HepG2 (cell line): ENCODE data around the gene GMPPA. TPM values are rescaled to one million over a fixed set of nuclear protein-coding genes. Genes with fewer than 3 reads are reported as not detected.

Experiments
- ARNTL ChIP-seq: sonication (generic); formaldehyde crosslinking; IDR thresholded peaks from 2 replicates; pipeline ENCODE4 v1.4.0; 2020; ENCODE audit warnings: mild to moderate bottlenecking, missing genetic modification reagents
- CBX5 ChIP-seq: sonication (generic); formaldehyde crosslinking; IDR thresholded peaks from 2 replicates; pipeline ENCODE4 v1.4.0; 2020; ENCODE audit warnings: missing genetic modification reagents, borderline replicate concordance
- CC2D1A ChIP-seq: sonication (generic); formaldehyde crosslinking; IDR thresholded peaks from 2 replicates; pipeline ENCODE4 v1.8.1; 2023; ENCODE audit warnings: mild to moderate bottlenecking, missing genetic modification reagents
- DR1 ChIP-seq: sonication (generic); formaldehyde crosslinking; IDR thresholded peaks from 2 replicates; pipeline ENCODE4 v1.8.0; 2021; ENCODE audit warnings: mild to moderate bottlenecking, missing genetic modification reagents, inconsistent platforms
- EEA1 ChIP-seq: sonication (generic); formaldehyde crosslinking; IDR thresholded peaks from 2 replicates; pipeline ENCODE4 v1.5.1; 2020; ENCODE audit warnings: mild to moderate bottlenecking, missing genetic modification reagents, borderline replicate concordance
- EED ChIP-seq: sonication (generic); formaldehyde crosslinking; IDR thresholded peaks from 2 replicates; pipeline ENCODE4 v1.5.0; 2020; ENCODE audit warnings: mild to moderate bottlenecking, missing genetic modification reagents
- ESRRA ChIP-seq: sonication (generic); formaldehyde crosslinking; IDR thresholded peaks from 2 replicates; pipeline ENCODE4 v1.5.1; 2020; ENCODE audit warnings: mild to moderate bottlenecking, low read depth, missing genetic modification reagents
- HNF4G ChIP-seq, 2 experiments: sonication (generic) in 1 of 2; formaldehyde crosslinking in 1 of 2; IDR thresholded peaks; 2 replicates each; pipeline versions ENCODE4 v1.4.0 to v1.6.1; 2011 to 2020; ENCODE audit warnings: borderline replicate concordance in 2 of 2, low read depth in 2 of 2, mild to moderate bottlenecking in 2 of 2, low read length in 1 of 2, missing genetic modification reagents in 1 of 2, moderate library complexity in 1 of 2
- HNRNPL ChIP-seq: fragments of 200-400 bp; formaldehyde crosslinking; IDR thresholded peaks from 2 replicates; pipeline ENCODE4 v1.6.1; 2017; ENCODE audit warnings: mild to moderate bottlenecking, low read depth, low read length
- MTF2 ChIP-seq: sonication (generic); formaldehyde crosslinking; IDR thresholded peaks from 2 replicates; pipeline ENCODE4 v1.5.0; 2020; ENCODE audit warnings: missing genetic modification reagents, borderline replicate concordance
- MXI1 ChIP-seq: IDR thresholded peaks from 3 replicates; pipeline ENCODE4 v1.6.1; 2012; ENCODE audit warnings: low read depth, low read length, inconsistent platforms, borderline replicate concordance
- NFYC ChIP-seq: IDR thresholded peaks from 2 replicates; pipeline ENCODE4 v1.6.1; 2016; ENCODE audit warnings: missing genetic modification reagents, missing compliant biosample characterization
- NR2C2 ChIP-seq: sonication (generic); formaldehyde crosslinking; IDR thresholded peaks from 2 replicates; pipeline ENCODE4 v1.4.0; 2020; ENCODE audit warnings: missing genetic modification reagents, mild to moderate bottlenecking, moderate library complexity, borderline replicate concordance
- POLR2AphosphoS5 ChIP-seq: IDR thresholded peaks from 2 replicates; pipeline ENCODE4 v1.6.1; 2012; ENCODE audit warnings: low read depth, low read length
- RXRA ChIP-seq: sonication (generic); formaldehyde crosslinking; IDR thresholded peaks from 2 replicates; pipeline ENCODE4 v1.5.1; 2020; ENCODE audit warnings: missing genetic modification reagents
- SMAD1 ChIP-seq: sonication (generic); formaldehyde crosslinking; IDR thresholded peaks from 2 replicates; pipeline ENCODE4 v1.4.0; 2020; ENCODE audit warnings: missing genetic modification reagents, low read depth, mild to moderate bottlenecking, borderline replicate concordance
- ZMAT3 ChIP-seq: sonication (generic); formaldehyde crosslinking; conservative IDR thresholded peaks from 2 replicates; pipeline ENCODE4 v1.7.0; 2021; ENCODE audit warnings: missing genetic modification reagents
- ZNF335 ChIP-seq: sonication (generic); formaldehyde crosslinking; IDR thresholded peaks from 2 replicates; pipeline ENCODE4 v1.4.0; 2020; ENCODE audit warnings: missing genetic modification reagents
- ZNF530 ChIP-seq: sonication (generic); formaldehyde crosslinking; IDR thresholded peaks from 2 replicates; pipeline ENCODE4 v1.5.0; 2020; ENCODE audit warnings: low read depth, mild to moderate bottlenecking, missing genetic modification reagents
- ZNF557 ChIP-seq: sonication (generic); formaldehyde crosslinking; IDR thresholded peaks from 2 replicates; pipeline ENCODE4 v1.4.0; 2020; ENCODE audit warnings: missing genetic modification reagents
- ZNF709 ChIP-seq: sonication (generic); formaldehyde crosslinking; IDR thresholded peaks from 2 replicates; pipeline ENCODE4 v1.5.0; 2020; ENCODE audit warnings: mild to moderate bottlenecking, missing genetic modification reagents
- ZNF737 ChIP-seq: sonication (generic); formaldehyde crosslinking; IDR thresholded peaks from 2 replicates; pipeline ENCODE4 v1.5.0; 2020; ENCODE audit warnings: missing genetic modification reagents, mild to moderate bottlenecking, borderline replicate concordance
- polyA plus RNA-seq, 8 experiments: library from polyadenylated mRNA; depleted of rRNA in 3 of 8; stranded (reverse) in 7 of 8; unstranded in 1 of 8; fragments of >200 nt; fragmentation: Illumina TruSeq in 4 of 8; extraction: Trizol in 4 of 8; gene quantifications; 2 replicates each; pipeline versions ENCODE4 v1.2.1 to v1.2.3, GENCODE V29; 2011 to 2016; ENCODE audit warnings: low read depth in 4 of 8, missing spikeins in 1 of 8, mixed read lengths in 1 of 8; ENCODE audit not compliant: insufficient read depth in 1 of 8
- total RNA-seq, 5 experiments: library from RNA; depleted of rRNA; stranded (reverse); fragments of >200 nt; fragmentation: Illumina TruSeq; extraction: Trizol; gene quantifications; 2 replicates each; pipeline ENCODE4 v1.2.3, GENCODE V29; 2016; ENCODE audit warnings: low read depth in 1 of 5
- TF ChIP-seq, protein P1 (sequence below): sonication (generic); formaldehyde crosslinking; IDR thresholded peaks from 2 replicates; pipeline ENCODE4 v1.5.0; 2020; ENCODE audit warnings: missing genetic modification reagents, mild to moderate bottlenecking, borderline replicate concordance
- TF ChIP-seq, protein P2 (sequence below): sonication (generic); formaldehyde crosslinking; IDR thresholded peaks from 2 replicates; pipeline ENCODE4 v1.4.0; 2020; ENCODE audit warnings: missing genetic modification reagents
- TF ChIP-seq, protein P3 (sequence below): IDR thresholded peaks from 2 replicates; pipeline ENCODE4 v1.6.1; 2012; ENCODE audit warnings: low read length, improper control_type of control experiment

The GMPPA gene
- total and polyA plus RNA-seq, 2 of the 13 experiments (the other 11 are each of a cell fraction or from before 2014, with no cell fraction given) = 81.1 to 106 TPM

DNA sequence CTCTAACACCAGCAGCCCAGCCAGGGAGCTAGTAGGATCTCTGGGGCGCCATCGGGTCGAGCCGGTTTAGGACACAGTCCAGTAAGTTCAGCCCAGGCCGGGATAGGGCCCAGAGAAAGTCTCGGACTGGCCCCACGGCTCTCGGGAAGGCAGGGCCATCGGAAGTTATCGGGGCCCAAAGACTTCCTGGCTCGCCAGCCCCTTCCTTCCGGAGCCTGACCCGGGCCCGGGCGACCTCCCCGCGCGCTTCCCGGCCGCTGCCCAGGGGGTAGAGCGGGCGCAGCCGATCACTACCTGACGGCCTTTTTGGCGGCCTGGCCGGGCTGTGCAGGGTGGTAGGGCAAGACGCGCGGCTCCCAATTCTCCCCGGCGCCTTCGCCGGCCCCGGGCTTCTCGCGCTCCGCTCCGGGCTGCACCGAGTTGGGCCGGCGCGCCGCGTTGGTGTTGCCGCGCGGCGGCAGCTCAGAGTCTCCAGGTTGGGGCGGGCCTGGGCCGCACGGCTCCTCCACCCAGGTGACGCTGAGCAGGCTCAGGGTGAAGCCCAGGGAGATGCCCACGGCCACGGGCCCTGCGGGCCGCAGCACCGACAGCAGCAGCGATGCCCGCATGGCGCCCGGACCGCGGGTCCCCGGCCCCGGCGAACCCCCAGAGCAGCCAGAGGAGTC lies 44.4 kb downstream of the GMPPA start (continued):
- TF ChIP-seq RXRA (CRISPR knock-in tag) (0 out of 2 replicates have a peak, but pooled peaks have one; percentile 49), ZNF709 (CRISPR knock-in tag) (no peak), EED (0 out of 2 replicates have a peak, but pooled peaks have one; percentile 36), CC2D1A (CRISPR knock-in tag) (no peak), ZNF737 (0 out of 2 replicates have a peak, but pooled peaks have one; percentile 44), ZNF557 (CRISPR knock-in tag) (no peak), DR1 (0 out of 2 replicates have a peak, but pooled peaks have one; percentile 21), EEA1 (CRISPR knock-in tag) (peak; percentile 95), NR2C2 (CRISPR knock-in tag) (no peak), ZMAT3 (CRISPR knock-in tag) (no peak), ZNF530 (CRISPR knock-in tag) (no peak), HNRNPL (peak; percentile 47; the same call in 1 of the 2 replicates), ARNTL (no peak), POLR2AphosphoS5 (no peak), HNF4G (IDR thresholded peaks at IDR 0.05; ENCODE audit: borderline replicate concordance, low read depth, low read length) (0 out of 2 replicates have a peak, but pooled peaks have one; percentile 2), HNF4G (CRISPR knock-in tag; IDR thresholded peaks at IDR 0.05; ENCODE audit: borderline replicate concordance, low read depth) (no peak), MXI1 (no peak), ZNF335 (CRISPR knock-in tag) (no peak), NFYC (no peak), CBX5 (CRISPR knock-in tag) (no peak), SMAD1 (CRISPR knock-in tag) (no peak; the same call in 1 of the 2 replicates), ESRRA (CRISPR knock-in tag) (no peak), MTF2 (CRISPR knock-in tag) (no peak)
- TF ChIP-seq, protein P1, sequence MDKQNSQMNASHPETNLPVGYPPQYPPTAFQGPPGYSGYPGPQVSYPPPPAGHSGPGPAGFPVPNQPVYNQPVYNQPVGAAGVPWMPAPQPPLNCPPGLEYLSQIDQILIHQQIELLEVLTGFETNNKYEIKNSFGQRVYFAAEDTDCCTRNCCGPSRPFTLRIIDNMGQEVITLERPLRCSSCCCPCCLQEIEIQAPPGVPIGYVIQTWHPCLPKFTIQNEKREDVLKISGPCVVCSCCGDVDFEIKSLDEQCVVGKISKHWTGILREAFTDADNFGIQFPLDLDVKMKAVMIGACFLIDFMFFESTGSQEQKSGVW = no peak
- TF ChIP-seq, protein P2, sequence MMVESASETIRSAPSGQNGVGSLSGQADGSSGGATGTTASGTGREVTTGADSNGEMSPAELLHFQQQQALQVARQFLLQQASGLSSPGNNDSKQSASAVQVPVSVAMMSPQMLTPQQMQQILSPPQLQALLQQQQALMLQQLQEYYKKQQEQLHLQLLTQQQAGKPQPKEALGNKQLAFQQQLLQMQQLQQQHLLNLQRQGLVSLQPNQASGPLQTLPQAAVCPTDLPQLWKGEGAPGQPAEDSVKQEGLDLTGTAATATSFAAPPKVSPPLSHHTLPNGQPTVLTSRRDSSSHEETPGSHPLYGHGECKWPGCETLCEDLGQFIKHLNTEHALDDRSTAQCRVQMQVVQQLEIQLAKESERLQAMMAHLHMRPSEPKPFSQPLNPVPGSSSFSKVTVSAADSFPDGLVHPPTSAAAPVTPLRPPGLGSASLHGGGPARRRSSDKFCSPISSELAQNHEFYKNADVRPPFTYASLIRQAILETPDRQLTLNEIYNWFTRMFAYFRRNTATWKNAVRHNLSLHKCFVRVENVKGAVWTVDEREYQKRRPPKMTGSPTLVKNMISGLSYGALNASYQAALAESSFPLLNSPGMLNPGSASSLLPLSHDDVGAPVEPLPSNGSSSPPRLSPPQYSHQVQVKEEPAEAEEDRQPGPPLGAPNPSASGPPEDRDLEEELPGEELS = no peak
- TF ChIP-seq, protein P3, sequence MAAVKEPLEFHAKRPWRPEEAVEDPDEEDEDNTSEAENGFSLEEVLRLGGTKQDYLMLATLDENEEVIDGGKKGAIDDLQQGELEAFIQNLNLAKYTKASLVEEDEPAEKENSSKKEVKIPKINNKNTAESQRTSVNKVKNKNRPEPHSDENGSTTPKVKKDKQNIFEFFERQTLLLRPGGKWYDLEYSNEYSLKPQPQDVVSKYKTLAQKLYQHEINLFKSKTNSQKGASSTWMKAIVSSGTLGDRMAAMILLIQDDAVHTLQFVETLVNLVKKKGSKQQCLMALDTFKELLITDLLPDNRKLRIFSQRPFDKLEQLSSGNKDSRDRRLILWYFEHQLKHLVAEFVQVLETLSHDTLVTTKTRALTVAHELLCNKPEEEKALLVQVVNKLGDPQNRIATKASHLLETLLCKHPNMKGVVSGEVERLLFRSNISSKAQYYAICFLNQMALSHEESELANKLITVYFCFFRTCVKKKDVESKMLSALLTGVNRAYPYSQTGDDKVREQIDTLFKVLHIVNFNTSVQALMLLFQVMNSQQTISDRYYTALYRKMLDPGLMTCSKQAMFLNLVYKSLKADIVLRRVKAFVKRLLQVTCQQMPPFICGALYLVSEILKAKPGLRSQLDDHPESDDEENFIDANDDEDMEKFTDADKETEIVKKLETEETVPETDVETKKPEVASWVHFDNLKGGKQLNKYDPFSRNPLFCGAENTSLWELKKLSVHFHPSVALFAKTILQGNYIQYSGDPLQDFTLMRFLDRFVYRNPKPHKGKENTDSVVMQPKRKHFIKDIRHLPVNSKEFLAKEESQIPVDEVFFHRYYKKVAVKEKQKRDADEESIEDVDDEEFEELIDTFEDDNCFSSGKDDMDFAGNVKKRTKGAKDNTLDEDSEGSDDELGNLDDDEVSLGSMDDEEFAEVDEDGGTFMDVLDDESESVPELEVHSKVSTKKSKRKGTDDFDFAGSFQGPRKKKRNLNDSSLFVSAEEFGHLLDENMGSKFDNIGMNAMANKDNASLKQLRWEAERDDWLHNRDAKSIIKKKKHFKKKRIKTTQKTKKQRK = no peak
